Effector memory CD4-positive, alpha-beta T cell (primary cell): ENCODE data around the gene LNX1.

ENCODE experiments used
- DNase-seq, 3 donors: peaks; one replicate each; pipeline ENCODE4 v3.0.0-alpha.2; 2020
- H3K27ac ChIP-seq: 2 replicates; pipeline ENCODE4 v1.7.0; 2013; ENCODE audit warnings: mild to moderate bottlenecking, low read length, moderate library complexity; ENCODE audit not compliant: insufficient read depth, poor library complexity, severe bottlenecking
- H3K27me3 ChIP-seq: replicated peaks from 2 replicates; pipeline ENCODE4 v1.7.0; 2013; ENCODE audit warnings: mild to moderate bottlenecking, low read length; ENCODE audit not compliant: insufficient read depth, control insufficient read depth, poor library complexity, severe bottlenecking
- H3K36me3 ChIP-seq: 2 replicates; pipeline ENCODE4 v1.7.0; 2013; ENCODE audit warnings: mild to moderate bottlenecking, low read length, moderate library complexity; ENCODE audit not compliant: control insufficient read depth, insufficient read depth
- H3K4me1 ChIP-seq: 2 replicates; pipeline ENCODE4 v1.7.0; 2013; ENCODE audit warnings: low read length, mild to moderate bottlenecking; ENCODE audit not compliant: control insufficient read depth, insufficient read depth, poor library complexity, severe bottlenecking
- H3K4me3 ChIP-seq: 2 replicates; pipeline ENCODE4 v1.7.0; 2013; ENCODE audit warnings: low read length, low read depth, mild to moderate bottlenecking; ENCODE audit not compliant: insufficient read depth, poor library complexity, severe bottlenecking
- H3K9me3 ChIP-seq: 2 replicates; pipeline ENCODE4 v1.7.0; 2013; ENCODE audit warnings: mild to moderate bottlenecking, low read length, moderate library complexity; ENCODE audit not compliant: control insufficient read depth

The LNX1 gene

DNA sequence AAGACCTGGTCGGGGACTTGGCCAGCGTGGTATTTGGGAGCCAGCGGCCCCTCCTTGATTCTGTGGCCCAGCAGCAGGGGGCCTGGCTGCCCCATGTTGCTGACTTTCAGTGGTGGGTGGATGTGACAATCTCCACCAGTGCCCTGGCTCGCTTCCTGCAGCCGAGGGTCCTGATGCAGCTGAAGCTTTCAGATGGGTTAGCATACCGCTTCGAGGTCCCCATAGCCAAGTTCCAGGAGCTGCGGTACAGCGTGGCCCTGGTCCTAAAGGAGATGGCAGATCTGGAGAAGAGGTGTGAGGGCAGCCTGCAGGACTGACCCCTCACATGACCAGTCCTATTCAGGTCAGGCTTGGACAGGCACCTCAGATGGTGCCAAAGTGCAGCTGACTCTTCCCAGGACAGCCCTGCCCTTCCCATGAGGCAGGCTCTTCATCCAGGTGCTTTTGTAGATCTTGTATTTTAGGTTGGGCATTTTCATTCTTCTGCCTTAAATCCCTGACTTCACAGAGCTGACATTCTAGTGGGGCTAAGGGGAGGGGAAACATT lies 15.1 kb downstream of the LNX1 start:
- Histone ChIP-seq H3K27me3 (no peaks in the 10 kb centered on the region), H3K9me3 (no peaks in the 10 kb centered on the region), H3K4me3 (no peak overlapping the region), H3K4me1 (no peaks in the 10 kb centered on the region), H3K36me3 (no peaks in the 10 kb centered on the region), H3K27ac (no peak overlapping the region)
- no peak for DNase-seq

DNA sequence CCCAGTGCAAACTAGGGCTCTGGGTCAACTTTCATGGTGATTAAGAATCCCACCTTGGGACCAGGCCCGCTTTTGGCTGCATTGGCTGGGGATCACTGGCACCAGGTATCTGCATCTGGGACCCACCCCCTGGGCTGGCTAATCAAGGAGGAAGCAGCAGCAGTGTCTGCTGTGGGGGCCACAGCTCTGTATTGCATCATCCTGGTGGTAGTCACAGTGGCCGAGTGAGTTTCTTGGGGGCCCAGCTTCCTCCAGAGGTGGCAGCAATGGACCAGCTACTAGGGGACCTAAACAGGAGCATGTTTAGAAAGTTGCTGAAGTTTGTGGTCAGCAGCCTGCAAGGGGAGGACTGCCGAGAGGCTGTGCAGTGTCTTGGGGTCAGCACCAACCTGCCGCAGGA lies 15.7 kb downstream of the LNX1 start:
- no peak for DNase-seq
- Histone ChIP-seq H3K27ac (no peak overlapping the region), H3K9me3 (no peaks in the 10 kb centered on the region), H3K27me3 (no peaks in the 10 kb centered on the region), H3K36me3 (no peaks in the 10 kb centered on the region), H3K4me3 (no peak overlapping the region), H3K4me1 (no peaks in the 10 kb centered on the region)

DNA sequence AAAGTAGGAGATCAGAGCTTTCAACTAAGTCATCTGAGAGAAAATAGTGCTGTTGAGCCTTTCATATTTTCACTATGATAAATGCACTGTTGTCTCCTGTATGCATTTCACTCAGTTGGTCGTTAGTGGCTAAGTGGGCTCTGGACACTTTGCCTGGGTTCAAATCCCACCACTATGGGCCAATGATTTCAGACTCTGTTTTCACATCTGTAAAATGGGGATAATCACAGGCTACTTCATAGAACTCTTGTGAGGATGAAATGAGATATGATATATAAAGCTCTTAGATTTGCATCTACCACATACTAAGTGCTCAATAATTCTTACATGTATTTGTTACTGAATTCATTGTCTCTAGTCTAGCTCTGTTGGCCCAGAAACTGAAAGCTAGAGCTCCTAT lies 16.8 kb downstream of the LNX1 start:
- DNase-seq = no peak
- Histone ChIP-seq H3K4me1 (no peaks in the 10 kb centered on the region), H3K27ac (no peak overlapping the region), H3K9me3 (no peaks in the 10 kb centered on the region), H3K36me3 (no peaks in the 10 kb centered on the region), H3K27me3 (no peaks in the 10 kb centered on the region), H3K4me3 (no peak overlapping the region)

DNA sequence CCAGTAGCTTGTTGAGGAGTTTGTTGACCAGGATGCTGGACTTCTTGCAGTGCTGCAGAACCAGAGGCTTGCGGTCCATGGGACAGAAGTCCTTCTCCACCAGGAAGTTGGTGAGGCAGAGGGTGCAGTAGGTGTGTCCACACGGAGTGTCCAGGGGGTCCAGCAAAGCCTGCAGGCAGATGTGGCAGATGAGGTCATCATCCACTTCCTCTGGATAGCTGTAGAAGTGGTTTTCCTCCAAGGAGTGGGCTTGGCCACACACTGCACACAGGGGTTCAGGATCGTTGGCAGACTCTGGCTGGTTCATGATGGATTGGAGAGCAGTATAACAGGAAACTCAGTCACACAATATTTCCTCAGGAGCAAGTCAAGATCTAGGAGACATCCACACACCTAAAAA lies 17.6 kb downstream of the LNX1 start:
- Histone ChIP-seq H3K27ac (no peak overlapping the region), H3K36me3 (no peaks in the 10 kb centered on the region), H3K27me3 (no peaks in the 10 kb centered on the region), H3K4me3 (no peak overlapping the region), H3K4me1 (no peaks in the 10 kb centered on the region), H3K9me3 (no peaks in the 10 kb centered on the region)
- DNase-seq = no peak

DNA sequence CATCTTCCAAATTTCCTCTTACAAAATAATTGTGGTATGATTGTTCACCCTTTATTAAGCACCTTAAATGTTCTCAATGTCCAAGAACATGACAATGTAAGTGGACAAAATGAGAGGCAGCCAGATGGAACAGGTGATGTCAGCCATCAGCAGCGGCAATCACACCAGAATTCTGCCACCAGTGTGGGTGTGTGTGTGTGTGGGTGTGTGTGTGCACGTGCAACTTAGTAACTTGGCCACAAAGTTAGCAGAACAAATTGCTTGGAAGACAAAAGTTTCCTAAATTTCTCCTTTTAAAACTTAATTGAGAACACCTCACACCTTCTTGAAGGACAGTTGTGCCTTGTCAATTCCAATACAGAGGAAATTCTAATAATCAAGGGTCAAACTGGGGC lies 18.7 kb downstream of the LNX1 start:
- H3K9me3 ChIP-seq = no peaks in the 10 kb centered on the region
- no peak for DNase-seq
- no peak overlapping the region for H3K4me3 ChIP-seq

DNA sequence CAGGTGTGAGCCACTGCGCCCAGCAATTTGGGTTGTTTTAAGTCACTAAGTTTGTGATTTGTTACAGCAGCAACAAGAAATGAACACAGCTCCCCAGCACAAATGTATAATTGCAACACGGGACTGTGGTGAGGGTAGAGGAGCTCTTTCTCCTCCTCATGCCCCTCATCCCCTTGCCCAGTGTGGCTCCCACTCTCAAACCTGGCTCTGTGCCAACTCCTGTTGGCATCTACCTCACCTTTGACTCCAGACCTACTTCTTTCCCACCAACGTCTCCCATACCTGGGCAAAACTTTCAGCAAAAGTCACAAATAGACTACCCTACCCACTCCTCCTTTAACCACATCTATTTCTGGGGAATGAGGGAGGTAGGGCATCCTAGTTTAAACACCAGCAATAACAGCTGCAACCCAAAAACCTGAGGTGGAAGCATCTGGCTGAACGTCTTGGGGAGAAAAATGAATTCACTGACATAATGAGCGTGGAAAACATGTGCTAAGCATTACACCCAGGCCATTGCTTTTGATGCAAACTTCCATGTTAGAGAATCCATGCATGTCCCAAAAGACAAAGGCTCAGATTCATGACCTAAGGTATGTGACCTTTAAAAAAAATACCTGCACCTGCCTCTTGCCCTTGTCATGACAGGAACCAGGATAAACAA lies 19.2 kb downstream of the LNX1 start:
- Histone ChIP-seq H3K27ac (no peak overlapping the region), H3K27me3 (no peaks in the 10 kb centered on the region), H3K9me3 (no peaks in the 10 kb centered on the region), H3K4me3 (no peak overlapping the region), H3K4me1 (no peaks in the 10 kb centered on the region), H3K36me3 (no peaks in the 10 kb centered on the region)
- no peak for DNase-seq

More for the DNA sequence above, 18.7 kb downstream of the LNX1 start:
- H3K27ac ChIP-seq = no peak overlapping the region
- no peaks in the 10 kb centered on the region for H3K27me3 ChIP-seq
- no peaks in the 10 kb centered on the region for H3K4me1 ChIP-seq
- no peaks in the 10 kb centered on the region for H3K36me3 ChIP-seq

DNA sequence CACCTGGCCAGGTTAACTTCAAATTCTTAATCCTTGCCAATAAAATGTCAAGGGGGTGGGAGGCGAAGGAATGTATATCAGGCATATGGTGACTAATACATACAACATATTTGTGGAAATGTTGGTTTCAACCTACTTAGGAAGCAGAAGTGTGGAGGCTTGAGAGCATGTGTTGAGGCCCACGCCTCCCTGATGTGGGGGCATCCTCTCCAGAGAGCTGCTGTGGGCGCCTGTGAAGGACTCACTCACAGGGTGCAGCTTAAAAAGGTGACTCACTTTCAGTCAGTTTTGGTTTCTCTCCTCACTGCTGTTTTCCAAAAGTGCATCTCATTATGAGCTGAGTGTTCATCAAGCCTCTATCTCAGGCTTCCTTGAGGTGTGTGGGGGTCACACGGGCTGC lies 27.5 kb downstream of the LNX1 start:
- H3K27me3 ChIP-seq = no peaks in the 10 kb centered on the region
- no peak for DNase-seq
- no peaks in the 10 kb centered on the region for H3K9me3 ChIP-seq

DNA sequence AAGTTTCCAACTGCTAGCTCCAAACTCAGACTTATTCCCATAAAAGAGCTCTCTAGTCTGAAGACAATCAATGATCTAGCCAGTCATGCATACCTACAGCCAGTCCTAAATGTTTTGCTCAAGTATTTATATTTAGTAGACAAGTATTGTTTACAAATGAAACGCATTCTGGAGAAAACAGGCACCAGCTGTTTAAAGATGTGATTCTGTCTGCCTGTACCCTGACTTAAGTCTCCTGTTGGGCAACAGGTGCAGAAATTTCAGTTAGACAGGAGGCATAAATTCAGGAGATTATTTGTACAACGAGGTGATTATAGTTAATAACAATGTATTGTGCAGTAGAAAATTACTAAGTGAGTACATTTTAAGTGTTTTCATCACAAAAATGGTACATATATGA lies 28.9 kb downstream of the LNX1 start:
- Histone ChIP-seq H3K36me3 (no peaks in the 10 kb centered on the region), H3K4me1 (no peaks in the 10 kb centered on the region), H3K27me3 (no peaks in the 10 kb centered on the region), H3K27ac (no peak overlapping the region), H3K4me3 (no peak overlapping the region), H3K9me3 (no peaks in the 10 kb centered on the region)
- no peak for DNase-seq

More for the DNA sequence above, 27.5 kb downstream of the LNX1 start:
- no peak overlapping the region for H3K4me3 ChIP-seq
- H3K27ac ChIP-seq = no peak overlapping the region
- no peaks in the 10 kb centered on the region for H3K4me1 ChIP-seq
- H3K36me3 ChIP-seq = no peaks in the 10 kb centered on the region

DNA sequence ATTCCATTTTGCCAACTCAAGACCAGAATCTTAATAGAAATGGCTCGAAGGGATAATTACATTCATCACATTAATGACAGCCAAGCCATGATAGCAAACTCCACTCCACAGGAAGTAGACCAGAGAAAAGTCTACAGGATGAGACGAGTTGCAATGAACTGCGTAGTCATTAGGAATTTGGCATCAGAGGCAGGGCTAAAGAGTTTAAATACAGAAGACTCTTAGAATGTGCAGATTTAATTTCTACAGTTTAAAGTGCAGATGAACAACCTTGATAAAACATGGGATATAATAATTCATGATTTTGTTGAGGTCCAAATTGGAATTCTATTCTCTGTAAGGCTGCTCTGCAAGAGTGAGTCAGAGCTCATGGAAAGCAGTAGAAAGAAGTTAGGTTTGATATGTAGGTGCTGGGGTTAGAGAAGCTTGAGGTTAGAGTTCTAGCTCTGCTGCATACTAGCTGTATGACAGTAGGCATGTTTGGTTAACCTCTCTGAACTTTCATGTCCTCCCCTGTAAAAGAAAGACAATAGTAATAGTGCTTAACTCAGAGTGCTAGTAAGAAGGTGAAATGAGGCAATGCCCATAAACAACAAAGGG lies 32.2 kb downstream of the LNX1 start:
- DNase-seq = no peak
- no peaks in the 10 kb centered on the region for H3K4me1 ChIP-seq
- H3K9me3 ChIP-seq = no peaks in the 10 kb centered on the region
- H3K36me3 ChIP-seq = no peaks in the 10 kb centered on the region
- no peaks in the 10 kb centered on the region for H3K27me3 ChIP-seq
- H3K4me3 ChIP-seq = no peak overlapping the region
- H3K27ac ChIP-seq = no peak overlapping the region

DNA sequence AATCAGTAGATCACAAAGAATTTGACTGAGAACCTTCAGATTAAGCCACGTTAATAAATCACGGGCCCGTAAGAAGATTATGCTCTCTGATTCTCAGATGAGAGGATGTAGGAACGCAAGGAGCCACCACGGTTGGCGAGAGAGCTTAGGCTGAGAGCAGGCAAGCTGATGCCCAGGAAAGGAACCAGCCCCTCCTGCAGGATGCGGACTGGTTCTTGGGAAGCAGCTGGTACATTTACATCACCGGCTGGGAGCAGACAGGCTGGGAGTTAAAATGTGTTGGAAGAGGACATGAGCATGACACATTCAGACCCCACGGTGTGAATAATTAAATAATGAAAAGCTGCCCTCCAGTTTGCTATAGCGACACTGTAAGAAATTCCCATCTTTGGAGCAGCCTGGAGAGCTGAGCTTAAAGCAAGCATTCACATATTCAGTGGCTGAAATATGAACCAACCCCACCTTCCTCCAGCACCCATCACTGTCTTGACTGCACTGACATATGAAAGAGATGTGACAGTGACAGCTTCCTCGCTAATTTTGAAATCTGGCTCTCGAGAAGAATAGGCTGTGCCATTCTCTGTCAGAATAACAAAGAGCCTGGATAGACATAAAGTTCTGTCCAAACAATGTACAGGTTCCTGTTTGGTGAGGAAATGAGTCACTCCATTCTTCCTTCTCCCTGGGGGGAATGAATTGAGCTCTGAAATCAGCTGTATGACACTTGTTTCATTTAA lies 33.1 kb downstream of the LNX1 start:
- no peaks in the 10 kb centered on the region for H3K27me3 ChIP-seq
- no peaks in the 10 kb centered on the region for H3K4me1 ChIP-seq
- DNase-seq = no peak
- no peak overlapping the region for H3K27ac ChIP-seq
- no peaks in the 10 kb centered on the region for H3K9me3 ChIP-seq
- H3K36me3 ChIP-seq = no peaks in the 10 kb centered on the region
- no peak overlapping the region for H3K4me3 ChIP-seq
